HS-5 (cell line): Measurements from ENCODE around the gene XRCC3.

Experiments
- DNase-seq: peaks from one replicate; pipeline ENCODE4 v3.0.0-alpha.2; 2012; ENCODE audit warnings: low read depth

Gene XRCC3

DNA sequence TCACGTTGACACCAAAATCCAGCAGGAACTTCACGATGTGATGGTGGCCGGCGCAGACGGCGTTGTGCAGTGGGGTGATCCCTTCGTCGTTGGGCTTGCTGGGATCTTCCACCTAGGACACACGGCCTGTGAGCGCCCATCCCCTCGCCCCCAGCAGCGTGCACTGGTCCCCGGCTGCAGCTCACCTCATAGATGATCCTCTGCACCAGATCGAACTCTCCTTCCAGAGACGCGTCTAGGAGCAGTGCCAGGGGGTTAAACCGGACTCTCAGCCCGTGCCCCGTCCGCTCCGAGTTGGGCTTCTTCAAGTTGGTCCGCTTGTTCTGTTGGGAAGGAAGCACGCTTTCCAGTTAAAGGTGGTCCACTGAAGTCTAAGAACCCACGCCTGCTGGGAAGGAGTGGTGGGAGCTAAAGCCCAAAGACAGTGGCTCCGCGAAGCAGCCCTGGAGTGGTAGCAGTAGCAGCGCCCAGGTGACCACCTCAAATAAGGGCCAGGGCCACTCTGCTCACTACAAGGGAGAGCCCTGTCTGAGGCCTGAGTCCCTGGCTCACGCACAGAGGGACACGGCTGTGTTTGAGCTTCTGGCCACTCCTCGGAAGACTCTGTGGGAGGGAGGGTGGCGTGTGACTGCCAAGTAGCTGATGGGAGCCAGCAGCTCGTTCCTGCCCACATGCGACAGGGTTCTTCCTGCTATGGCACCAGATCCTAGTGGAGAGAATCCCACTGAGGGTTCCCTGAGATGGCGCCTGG, 23.6 kb upstream of the XRCC3 start:
- no peak for DNase-seq

GRCh38 chr14:103738166-103738565, 22.9 kb upstream of the XRCC3 start:
- DNase-seq: no peak

GRCh38 chr14:103737432-103738045, 22.3 kb upstream of the XRCC3 start:
- no peak for DNase-seq

GRCh38 chr14:103736546-103737431, 21.5 kb upstream of the XRCC3 start:
- DNase-seq: no peak

- DNase-seq: no peak
Measured at GRCh38 chr14:103735815-103736545, 20.7 kb upstream of the XRCC3 start.

DNA sequence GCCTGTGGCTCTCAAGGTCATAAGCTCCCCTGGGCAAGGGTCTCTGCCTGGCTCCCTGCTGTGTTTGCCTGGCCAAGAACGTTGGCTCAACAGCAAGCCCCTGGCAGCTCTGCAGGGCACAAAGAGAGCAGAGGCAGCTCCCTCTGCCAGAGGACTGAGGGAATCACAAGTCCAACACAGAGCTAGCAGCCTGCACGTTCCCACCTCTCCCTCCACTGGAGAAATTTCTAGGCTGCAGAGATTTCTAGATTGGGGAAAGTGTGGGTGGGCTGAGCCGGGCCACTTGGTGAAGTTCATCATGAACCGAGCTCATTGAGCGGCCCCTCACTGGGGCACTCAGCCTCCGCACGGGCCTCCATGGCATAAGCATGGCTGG, 20.2 kb upstream of the XRCC3 start:
- no peak for DNase-seq

DNA sequence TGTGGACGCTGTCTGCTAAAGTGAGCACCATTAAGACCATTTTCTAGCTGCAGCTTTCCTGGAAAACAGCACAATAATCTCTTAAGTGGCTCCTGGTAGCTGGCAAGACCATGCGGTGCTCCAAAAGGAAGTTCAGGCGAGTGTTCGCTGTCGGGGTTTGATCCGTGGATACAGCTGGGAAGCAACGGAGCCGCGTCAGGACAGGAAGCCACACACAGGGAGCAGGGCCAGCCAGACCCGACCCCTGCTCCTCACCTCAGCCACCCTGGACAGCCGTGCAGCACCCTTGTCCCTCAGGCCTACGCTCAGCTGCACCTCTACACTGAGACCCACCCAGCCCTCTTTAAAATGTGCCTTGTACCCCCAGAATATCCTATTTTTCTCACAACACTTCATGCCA, 19.8 kb upstream of the XRCC3 start:
- no peak for DNase-seq

GRCh38 chr14:103734081-103734888, 19.0 kb upstream of the XRCC3 start:
- no peak for DNase-seq

DNA sequence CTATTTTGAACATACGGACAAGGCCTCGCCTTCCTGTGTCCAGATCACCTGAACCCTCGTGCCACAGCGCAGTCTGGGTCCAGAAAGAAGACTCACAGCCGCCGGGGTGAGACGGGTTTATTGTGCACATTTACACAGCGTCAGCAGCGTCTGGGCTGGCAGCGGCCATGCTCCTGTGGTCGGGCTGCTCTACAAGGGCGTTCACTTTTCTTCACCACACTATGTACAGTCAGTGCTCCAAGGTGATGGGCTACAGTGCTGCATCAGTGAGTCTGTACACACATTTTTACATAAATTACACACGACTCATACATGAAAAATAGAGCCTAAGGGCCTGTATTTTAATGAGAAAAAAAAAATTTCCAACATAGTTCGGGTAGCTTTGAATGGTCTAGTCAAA, 18.4 kb upstream of the XRCC3 start:
- DNase-seq: no peak

DNA sequence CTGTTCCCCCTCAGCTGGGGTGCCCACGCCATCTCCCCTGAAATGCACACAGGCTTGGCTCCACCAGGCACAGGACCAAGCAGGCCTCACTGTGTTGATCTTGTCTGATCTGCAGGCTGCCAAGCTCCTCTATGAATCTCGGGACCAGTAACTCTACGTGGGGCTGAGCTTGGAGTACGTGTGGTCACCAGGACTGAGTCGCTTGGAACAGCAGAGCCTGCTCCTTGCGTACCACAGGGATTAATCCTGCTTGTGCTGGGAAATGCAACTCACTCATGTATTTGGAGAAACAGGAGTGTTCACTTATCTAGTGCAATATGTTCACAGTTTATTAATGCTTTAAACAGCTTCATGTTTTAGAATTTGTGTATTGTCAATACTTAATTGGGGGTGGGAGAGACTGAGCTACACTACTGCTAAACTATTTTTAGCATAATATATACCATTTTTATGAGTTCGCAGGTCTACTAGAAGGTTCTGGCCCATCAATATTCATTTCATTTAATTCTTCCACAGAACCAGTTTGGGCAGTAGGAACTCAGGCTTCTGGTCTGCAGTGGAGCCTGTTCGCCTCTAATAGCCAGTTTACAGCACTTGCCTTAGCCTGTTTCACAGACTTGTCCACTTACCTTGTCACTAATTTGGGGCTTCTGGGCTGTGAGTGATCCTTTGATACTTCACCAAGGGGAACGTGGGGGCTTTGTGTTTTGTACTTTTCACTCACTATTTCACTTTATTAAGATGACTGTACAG, 17.8 kb upstream of the XRCC3 start:
- DNase-seq: no peak

- DNase-seq: no peak
Measured at GRCh38 chr14:103731916-103732867, 16.9 kb upstream of the XRCC3 start.

DNA sequence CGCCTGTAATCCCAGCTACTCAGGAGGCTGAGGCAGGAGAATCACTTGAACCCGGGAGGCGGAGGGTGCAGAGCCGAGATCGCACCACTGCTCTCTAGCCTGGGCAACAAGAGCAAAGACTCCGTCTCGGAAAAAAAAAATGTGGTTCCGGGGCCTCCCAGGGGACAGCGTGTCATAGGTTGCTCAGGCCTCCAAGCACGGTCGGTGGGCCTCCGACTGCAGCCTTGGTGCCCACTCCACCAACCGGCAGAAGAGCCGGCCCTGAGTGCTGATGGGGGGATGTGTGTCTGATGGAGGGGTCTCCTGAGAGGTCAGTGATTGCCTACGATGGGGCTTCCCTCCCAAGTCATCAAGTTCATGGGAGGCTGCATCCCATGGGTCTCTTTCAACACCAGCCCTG, 16.2 kb upstream of the XRCC3 start:
- DNase-seq: no peak

DNA sequence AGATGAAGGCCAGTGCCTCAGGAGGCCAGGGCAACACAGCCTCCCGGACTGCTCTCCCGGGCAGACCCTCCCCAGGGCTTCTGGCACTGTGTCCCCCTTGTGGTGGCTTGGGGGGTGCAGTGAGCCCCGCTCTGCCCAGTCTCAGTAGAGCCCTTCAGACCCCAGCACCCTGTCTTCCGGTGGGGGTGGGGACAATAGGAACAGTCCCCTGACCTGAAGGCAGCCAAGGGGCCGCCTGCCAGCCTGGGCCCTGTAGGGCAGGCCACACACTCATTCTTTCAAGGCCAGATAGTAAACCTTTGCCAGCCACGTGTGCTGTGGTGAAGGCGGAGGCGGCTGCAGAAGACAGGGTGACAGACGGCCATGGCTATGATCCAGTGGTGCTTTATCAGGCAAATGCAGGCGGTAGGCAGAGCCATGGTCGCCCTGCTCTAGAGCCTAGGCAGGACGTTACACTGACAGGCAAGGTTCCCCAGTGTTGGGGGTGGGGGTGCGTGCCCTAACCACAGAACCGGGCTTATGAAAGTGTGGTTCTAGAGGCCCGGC, 15.3 kb upstream of the XRCC3 start:
- DNase-seq: no peak

DNA sequence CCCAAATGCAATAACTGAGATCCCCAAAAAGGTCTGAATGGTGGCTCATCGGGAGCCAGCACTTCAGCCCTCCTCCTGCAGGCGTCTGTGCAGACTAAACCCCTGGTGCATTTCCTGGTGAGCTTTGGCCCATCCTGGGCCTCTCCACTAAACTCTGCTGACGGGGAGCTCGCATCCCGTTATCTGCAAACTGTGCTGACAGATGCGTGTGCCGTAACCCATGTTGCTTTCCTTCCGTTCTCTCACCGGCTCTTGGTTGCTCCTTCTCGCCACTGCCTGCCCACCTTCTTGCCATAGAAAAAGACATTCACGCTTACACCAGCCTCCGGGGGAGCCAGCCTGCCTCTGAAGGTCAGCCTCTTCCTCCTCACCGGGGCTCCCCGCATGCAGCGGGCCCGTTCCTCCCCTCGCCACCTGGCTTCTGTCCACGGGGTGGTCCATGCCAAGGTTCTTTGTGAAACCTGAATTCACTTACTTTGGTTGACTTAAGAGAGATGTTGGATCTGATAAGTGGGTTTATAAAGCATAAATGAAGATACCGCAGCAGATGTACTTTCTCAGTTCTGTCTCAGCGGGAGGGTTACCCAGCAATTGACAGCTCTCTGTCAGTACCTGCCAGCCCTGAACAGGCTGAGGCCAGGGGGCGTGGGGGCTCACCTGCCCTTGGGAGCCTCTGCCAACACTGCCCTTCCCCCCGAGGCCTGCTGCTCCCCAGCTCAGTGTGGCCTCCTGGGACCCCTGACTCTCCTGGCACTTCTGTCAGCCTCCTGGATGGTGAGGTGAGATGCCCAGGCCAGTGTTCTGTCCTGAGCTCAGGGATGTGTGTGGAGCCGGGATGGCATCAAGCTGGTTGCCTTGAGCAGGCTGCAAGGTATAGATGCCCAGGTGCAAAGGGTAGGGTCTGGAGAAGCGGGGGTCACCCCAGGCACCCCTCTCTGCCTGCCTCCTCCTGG, 14.5 kb upstream of the XRCC3 start:
- no peak for DNase-seq

DNA sequence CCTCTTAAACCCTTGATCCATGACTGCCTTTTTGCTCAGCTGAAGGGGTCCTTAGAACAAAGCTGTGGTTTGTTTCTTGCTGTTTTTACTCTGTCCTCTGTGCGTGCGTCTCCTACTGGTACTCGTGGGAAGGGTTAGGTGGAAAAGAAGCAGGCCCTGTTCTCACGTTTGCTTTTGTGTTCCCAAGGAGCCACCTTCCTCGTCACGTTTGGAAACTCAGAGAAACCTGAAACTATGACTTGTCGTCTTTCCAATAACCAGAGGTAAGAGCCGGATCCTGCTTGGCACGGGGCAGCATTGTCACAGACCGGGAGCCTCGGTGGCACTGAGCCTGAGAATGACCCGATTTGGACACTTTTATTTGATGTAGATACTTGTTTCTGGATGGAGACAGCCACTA, 13.5 kb upstream of the XRCC3 start:
- DNase-seq: no peak

DNA sequence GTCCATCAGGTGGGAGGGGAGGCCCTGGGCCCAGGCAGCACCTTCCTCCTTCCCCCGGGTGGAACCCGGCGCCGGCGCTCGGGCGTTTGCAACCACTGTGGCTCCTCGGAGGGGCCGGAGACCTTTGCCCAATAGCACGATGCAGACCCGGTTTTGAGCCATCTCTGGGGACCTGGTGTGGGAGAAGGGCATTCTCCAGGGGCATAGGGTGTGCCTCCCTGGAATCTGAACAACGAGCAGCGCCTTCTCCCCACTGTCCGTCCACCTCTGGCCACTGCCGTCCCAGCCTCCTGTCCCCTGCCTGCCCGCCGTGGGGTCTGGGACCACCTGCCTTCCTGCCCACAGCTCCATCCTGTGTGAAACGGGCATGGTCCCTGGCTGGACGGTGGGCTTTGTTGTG, 12.9 kb upstream of the XRCC3 start:
- DNase-seq: no peak

DNA sequence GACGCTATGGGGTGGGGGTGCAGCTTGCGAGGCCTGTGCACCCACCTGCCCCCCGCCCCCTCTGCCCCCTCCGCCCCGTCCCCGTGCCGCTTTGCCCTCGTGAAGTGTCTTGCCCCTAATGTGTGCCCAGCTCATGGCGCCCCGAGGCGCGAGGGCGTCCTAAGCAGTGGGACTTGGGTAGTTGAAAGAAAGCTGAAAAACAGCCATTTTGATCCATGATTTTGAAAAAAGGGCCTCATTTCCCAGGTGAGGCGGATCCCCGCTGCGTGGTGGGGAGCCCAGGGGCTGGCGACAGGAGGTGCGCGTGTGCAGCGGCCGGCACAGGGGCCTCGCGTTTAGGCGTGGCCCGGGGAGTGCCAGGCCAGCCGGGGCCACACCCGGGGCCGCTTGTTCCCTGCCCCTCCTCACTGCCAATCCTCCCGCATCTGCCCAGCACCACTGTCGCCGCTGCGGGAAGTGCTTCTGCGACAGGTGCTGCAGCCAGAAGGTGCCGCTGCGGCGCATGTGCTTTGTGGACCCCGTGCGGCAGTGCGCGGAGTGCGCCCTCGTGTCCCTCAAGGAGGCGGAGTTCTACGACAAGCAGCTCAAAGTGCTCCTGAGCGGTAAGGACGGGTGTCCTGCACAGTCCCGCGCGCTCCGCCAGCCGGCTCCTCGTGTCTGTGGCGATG, 12.2 kb upstream of the XRCC3 start:
- DNase-seq: no peak

GRCh38 chr14:103726474-103726873, 11.2 kb upstream of the XRCC3 start:
- DNase-seq: no peak
